SH-SY5Y (cell line): ENCODE data around the gene GPR171.

Source experiments
- GATA2 ChIP-seq: IDR thresholded peaks from 2 replicates; pipeline ENCODE4 v1.6.1; 2011; ENCODE audit warnings: mild to moderate bottlenecking, low read depth, low read length
- GATA3 ChIP-seq: IDR thresholded peaks from 2 replicates; pipeline ENCODE4 v1.6.1; 2011; ENCODE audit warnings: low read depth, mild to moderate bottlenecking, low read length, moderate library complexity

- TF ChIP-seq GATA2 (no peak), GATA3 (no peak)
Observed at GRCh38 chr3:151155409-151156128, 47.4 kb downstream of the GPR171 start.
